Activated CD4-positive, CD25-positive, alpha-beta regulatory T cell treated with anti-CD3 and anti-CD28 coated beads, Interleukin-2, amount 50 U/mL, for 24 hours (primary cell): ENCODE data around the gene GLTP.

Experiments used
- ATAC-seq, 2 donors: fragments of 150-1000 bp; cut with Tn5 transposase; one replicate each; pipeline ENCODE4 v1.10.0; 2021; ENCODE audit warnings: mild to moderate bottlenecking in 1 of 2, moderate library complexity in 1 of 2

The GLTP gene

DNA sequence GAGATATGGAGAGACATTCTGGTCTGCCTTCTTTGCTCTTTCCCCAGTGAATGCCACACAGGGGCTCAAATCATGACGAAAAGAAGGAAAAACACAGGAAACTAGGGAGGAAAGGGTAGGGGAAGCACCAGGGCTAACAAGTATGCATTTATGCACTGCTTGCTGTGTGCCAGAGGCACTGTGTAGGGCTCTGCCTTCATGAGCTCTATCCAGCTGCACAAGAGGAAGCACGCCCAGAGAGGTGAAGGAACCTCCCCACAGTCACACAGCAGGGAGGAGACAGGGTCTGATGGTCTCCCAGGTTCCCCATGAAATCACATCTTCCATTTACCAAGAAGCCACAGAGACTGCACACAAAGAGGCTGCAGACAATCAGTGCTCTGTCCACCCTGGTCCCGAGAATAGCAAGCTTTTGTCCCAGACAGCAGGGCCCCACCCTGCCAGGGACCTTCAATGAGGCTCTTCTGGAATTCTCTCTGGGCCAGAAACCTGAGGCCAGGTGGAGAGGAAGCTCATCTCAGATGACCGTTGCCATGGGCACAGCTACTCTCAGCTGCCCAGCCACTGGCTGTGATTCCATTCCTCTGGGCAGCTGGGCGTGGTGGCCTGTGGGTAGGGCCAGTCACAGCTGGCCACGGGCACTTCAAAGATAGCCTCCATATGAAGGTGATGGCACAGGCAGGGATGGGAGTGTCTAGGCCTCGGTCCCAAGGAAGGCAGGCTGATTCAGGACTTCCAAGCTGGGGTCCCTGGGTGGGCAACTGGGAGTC lies 39.9 kb downstream of the GLTP start:
- ATAC-seq: no peak

DNA sequence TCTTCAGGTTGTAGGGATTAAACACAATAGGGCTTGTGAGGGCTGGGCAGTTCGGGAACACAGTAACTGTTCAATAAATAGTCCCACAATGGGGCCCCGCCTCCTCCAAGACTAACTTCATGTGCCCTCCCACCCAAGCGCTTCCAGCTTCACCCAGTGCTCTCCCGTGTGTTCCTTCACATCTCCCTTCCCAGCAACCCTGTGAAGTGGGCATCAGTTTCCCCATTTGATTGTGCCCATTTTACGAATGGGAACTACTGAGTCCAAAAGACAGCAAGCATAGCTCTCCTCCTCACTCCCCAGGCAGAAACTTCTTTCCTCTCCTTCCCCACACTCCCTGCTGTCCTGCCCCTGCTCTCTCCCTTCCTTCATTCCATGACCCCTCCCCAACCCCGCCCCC lies 40.9 kb downstream of the GLTP start:
- no peak for ATAC-seq

DNA sequence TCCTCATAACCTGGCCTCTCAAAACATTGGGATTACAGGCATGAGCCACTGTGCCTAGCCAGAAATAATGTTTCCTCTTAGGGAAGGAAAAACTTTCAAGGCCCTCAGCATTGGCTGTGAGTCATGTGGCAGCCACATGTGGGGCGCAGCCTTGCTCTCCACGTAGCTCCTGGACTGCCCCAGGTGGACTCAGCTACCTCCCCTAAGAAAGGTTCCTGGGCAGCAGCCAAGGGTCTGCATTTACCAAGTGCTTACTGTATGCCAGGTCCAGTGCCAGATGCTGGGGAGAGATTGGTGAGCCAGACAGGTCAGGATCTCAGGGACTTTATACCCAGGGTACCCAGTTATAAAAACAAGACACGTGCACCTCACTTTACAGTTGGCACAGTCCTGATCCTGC lies 43.4 kb downstream of the GLTP start:
- ATAC-seq: no peak

DNA sequence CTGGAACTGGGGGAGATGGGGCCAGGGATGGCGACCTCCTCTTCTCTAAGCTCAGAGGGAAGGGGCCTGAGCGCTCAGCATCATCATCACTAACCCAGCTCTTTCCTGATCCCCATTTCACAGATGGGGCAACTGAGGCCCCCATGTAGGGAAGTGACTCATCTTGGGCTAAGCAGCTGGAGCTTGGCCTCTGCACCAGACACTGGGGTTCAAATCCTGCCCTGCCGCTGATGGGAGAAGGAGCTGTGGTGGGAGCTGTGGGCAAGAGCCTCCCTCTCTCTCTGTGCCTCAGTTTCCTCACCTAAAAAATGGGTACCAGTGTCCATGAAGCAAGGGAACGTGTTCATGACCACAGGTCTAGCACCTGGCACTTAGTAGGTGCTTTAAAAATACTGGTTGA lies 44.5 kb downstream of the GLTP start:
- no peak for ATAC-seq

DNA sequence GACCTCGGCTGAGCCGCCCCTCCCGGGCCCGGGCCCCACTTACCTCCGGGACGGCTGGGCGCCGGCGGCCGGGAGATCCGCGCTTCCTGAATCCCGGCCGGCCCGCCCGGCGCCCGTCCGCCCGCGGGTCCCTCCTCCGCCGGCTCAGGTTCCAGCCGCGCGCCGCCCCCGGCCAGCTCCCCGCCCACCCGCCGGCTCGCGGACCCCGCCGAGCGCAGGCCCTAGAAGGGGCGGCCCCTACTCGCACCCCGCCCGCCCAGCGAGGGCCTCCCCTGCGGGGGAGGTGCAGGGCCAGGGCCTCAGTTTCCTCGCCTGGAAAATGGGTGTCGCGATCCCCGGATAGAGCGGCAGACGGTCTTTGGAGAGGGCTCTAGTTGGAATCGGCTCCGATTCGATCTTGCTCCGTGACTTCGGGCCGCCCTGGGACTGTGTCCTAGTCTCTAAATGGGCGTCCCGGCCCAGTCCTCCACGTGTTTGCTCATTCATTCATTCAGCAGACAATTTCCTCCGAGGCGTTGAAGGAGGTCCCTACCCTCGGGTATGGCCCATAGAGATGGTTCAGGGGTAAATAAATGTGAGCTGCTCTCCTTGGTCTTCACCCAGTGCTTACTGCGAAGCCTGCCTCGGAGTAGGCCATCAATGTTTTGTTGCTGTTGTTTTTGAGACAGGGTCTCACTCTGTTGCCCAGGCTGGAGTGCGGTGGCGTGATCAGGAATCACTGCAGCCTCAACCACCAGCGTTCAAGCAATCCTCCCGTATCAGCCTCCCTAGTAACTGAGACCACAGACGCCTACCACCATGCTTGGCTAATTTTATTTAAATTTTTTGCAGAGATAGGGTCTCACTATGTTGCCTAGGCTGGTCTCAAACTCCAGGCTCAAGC lies 46.8 kb downstream of the GLTP start, which contains the start of gene TRPV4:
Gene TRPV4, minus strand, starts transcription at position 92 of the 883 bp plus-strand sequence. CDS start 18,602 bp downstream, outside the sequence.
- ATAC-seq: no peak

DNA sequence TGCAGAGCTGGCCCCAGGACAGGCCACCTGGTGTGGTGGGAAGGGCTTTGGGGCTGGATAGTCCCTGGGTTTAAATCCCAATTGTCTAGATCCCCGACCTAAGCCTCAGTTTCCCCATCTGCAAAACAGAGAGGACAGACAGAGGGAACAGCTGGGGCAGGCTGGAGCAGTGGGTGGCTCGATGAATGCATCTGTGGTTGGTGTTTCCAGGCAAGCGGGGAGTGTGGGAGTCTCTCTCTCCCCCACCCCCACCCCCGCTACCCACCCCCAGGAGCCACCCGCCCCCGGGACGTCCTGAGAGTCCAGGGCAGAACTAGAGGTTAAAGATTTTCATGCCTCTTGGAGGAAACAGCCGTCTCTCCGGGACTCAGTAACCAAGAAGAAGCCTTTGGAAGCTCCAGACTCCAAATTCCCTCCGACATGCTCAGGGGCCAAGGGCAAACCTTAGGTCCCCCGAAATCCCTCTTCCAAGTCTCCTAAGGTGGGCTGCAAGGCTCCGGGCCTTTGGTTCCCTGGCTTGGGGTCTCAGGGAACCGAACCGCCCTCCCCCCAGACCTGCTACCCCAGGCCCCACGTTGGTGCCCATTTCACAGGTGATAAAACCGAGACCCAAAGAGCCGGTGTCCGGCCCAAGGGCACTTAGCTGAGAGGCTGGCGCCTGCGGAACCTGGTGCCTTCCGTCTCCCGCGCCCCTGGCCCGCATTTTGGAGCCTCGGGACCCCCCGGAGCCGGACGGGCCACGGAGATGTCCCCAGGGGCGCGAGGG lies 47.6 kb downstream of the GLTP start:
- no peak for ATAC-seq

DNA sequence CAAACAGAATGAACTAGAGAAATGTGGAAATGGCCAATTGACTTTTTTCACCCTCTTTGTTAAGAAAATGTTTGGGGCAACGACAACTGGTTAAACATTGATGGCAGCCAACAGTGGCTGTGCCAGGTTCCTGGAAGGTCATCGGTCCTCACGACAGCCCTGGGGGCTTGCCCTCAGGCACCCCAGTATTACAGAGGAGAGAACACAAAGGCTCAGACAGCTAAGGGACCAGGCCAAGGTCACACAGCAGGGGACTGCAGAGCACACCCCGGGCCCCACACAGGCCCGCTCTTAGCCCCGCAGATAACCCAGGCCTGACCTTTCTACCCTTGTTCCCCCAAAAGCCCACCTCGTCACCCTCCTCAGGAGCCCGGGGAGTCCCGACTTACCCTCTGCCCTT lies 48.4 kb downstream of the GLTP start:
- no peak for ATAC-seq

DNA sequence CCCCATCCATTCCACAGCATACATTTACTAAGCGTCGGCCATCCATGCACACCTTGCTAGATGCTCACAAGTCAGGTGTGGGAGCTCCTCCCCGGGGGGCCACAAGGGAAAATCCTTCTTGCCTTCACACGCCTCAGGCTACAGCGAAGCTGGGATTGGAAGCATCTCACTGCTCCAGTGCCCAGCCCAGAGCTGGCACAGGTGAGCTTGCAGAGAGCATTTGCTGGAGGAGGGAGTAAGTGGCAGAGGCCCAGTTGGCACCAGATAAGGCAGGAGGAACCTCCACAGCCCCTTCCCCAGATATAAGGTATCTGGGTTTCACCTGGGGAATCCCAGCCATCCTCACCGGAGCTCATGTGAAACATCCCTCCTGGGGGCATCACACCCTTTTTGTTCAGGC lies 49.0 kb downstream of the GLTP start:
- ATAC-seq: no peak

DNA sequence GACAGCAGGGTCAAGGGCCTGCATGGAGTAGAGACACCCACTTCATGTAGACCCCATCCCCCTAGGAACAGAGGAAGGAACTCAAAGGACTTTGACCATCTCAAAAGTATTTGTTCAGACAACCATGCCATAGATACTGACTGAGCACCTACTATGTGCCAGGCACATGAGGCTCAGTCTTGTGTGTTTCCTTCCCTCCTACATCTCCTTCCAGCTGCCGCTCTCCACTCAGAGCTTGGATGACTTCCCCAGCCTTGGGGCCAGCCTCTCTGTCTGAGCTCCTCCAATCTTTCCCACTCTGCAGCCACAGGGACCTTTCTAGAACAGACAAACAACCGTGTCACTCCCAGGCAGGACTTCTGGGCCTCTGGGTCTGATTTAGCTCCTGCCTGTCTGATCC lies 49.6 kb downstream of the GLTP start:
- no peak for ATAC-seq

DNA sequence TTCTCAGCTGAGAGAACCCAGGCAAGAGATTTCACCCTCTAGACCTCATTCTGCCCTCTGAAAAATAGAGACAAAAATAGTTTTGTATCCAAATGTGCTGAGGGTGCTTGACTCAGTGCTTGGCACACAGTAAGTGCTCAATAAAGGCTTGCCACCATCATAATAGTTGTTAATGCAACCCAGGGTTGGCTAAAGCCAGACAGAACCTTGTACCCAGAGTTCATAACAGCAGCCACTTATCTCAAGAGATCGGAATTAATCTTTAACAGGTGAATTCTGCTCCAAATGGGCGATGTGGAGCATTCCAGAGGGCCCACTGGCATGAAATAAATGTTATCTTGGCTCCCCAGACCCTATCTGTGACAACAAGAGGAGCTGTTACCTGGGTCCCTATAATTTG lies 50.1 kb downstream of the GLTP start:
- ATAC-seq: no peak

DNA sequence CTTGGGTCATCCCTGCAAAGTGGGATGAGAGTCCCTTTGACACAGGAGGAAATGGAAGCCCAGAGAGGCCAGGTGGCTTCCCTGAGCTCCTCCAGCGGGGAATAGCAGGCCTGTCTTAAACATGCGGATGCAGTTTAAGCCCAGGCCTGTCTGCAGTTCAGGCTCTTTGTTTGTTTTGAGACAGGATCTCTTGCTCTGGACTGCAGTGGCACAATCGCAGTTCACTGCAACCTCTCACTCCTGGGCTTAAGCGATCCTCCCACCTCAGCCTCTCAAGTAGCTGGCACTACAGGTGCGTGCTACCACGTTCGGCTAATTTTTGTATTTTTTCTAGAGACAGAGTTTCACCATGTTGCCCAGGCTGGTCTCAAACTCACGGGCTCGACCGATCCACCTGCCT lies 50.7 kb downstream of the GLTP start:
- no peak for ATAC-seq

DNA sequence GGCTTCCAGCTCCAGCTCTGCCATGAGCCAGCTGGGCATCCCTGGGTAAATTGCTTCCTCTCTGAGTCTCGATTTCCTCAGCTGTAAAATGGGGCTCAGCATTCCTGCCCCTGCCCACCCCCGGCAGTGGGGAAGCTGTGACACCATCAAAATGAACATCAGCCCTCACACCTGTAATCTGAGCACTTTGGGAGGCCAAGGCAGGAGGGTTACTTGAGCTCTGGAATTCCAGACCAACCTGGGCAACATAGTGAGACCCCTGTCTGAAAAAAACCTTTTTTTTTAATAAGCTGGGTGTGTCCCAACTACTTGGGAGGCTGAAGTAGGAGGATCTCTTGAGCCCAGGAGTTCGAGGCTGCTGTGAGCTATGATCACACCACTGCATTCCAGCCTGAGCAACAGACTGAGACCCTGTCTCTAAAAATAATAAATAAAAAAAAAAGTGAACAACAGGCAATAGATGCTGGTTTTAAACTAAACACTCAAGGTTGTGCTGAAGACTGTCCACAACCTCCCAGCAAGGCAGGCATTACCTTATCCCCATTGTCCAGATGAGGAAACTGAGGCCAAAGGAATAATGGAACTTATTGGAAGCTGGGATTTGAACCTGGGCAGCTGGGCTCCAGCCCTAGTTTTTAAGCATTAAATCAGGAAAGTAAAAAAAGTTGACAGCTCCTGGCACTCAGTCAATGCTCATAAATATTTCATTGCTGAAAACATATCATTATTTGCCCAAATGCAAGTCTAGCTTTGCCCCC lies 51.4 kb downstream of the GLTP start:
- ATAC-seq: no peak

DNA sequence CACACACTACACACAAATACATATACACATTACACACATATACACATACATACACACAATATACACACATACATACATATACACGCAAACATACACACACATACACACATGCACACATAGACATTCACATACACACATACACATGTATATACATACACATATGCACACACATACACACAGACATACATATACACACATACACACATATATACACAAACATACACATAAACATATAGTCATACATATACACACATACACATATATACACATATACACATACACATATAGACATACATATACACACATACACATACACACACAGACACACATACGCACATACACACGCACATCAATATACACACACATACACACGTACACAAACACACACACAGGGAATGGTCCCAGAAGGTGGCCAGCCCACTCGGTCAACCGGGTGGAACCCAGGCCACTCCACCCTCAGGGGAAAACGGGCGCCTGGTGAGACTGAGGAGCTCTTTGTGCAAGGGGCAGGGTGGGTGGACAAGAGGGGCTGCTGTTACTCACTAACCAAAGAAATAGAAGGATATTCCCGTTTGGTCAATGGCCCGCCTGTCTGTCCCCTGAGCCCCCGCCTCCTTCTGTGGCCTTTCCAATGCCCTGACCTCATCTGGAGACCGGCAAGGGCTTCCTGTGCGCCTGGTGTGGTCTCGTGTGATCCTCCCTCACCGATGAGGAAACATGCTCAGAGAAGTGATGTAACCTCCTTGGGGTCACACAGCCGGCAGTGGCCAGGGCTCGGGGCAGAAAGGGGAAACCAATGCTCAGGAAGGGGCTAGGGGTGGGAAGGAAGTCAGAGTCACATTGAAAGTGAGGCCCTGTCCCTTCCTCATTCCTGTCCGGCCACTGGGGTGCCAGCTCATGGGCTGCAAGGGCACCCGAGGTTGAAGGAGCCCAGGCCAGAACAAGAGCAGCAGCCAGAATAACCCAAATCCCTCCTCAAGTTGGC lies 52.5 kb downstream of the GLTP start:
- no peak for ATAC-seq

DNA sequence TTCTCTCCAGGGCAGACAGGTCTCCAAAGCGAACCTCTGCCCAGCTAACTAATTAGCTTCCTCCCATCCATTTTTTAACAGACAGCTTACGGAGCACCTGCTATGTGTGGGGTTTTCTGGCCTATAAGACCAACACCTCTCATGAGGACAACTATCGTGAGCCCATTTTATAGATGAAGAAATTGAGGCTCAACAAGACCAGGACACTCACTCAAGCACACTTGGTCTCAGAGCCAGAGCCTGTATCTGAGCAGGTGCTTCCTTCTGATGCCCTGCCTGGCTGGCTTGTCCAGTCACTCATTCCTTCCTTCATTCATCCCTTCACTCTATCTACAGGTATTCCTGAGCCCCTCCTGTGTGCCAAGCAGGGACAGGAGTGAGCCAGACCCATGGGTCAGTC lies 53.3 kb downstream of the GLTP start:
- no peak for ATAC-seq

DNA sequence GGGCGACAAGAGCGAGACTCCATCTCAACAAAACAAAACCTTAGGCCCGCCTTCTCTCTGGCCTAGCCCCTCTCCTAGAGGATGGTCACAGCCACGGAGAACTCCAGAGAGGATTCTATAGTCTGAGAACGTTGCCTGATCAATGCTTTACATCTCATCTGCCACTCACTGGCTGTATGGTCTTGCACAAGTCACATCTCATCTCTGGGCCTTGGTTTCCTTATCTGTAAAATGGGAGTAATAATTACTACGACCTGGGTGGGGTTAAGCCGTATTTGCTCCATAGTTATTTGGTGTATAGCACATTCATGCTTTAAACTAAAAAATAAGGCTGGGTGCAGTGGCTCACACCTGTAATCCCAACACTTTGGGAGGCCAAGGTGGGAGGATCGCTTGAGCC lies 55.6 kb downstream of the GLTP start:
- ATAC-seq: no peak

DNA sequence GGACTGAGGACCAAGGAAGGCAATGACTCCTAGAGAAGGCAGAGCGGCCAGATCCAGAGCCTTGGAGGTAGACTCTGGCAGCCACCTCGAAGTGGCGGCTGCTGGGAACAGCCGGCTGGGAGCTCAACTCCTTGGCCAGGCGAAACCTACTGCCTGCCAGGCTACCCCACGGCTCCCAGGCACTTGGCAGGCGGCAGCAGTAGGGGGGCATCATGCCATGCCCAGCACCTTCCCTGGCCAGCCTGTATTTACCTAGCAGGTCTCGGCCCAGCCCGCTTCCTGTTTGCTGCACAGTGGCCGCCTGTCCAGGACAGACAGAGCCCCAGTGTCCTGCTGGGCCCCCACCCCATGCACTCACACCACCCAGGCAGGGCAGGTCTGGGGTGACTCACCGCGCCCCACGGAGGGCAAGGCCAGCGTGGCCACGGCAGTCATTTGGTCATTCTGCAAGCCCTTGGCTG lies 57.4 kb downstream of the GLTP start:
- no peak for ATAC-seq

DNA sequence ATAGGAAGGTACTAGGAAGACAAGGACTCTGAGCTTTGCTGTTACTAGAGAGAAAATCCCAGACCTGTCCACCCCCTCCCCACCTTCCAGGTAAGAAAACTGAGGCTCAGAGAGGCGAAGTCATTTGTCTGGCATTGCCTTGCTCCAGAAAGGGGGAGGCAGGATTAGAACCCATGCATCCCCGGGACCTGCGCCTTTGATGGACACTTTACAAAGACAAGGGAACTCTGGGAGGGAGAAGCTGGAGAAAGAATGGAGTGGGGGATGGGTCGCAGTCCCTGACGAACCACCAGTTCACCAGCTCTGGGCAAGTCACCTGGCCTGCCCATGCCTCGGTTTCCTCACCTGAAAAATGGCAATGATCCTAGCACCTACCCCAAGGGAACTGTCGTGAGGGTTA lies 57.9 kb downstream of the GLTP start:
- no peak for ATAC-seq

DNA sequence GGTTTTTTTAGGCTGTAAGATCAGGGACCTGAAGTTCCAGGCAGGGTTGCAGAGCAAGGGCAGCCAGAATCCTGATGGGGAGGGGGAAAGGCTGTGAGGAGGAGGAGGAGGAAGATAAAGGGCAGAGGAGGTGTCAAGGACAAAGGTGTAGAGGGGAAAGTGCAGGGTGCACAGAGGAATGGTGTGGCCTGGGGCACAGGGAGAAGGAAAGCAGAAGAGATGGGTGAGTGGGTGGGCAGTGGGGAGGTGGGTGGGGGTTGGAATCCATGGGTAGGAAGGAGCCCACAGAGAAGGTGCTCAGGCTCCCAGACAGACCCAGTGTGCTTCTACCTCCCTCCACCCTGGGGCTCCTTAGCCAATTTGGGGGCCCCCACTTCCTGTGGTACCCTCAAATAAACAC lies 58.4 kb downstream of the GLTP start:
- no peak for ATAC-seq

DNA sequence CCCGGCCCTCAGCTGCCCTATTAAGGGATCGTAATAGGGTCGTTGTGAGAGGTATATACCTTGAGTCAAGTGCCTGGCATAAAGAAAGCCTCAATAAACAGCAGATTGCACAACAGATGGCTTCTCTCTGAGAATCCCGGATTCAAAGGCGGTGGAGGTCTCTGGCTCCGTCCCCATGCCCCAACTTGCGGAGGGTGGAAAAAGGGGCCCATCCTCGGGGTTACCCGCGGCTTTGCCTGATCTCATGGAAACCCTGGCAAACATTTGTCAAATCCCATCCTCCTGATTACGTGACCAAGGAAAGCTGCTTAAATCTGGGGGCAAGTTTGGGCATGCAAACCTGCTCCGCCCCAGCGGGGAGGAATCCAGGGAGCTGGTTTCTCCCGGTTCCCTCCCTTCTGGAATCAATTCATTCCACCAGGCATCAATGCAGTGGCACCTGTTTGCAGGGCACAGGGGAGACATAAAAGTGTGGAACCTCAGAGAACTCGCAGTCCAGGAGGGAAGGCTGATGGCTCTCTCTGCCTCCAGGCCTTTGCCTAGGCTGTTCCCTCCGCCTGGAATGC lies 59.4 kb downstream of the GLTP start:
- ATAC-seq: no peak

DNA sequence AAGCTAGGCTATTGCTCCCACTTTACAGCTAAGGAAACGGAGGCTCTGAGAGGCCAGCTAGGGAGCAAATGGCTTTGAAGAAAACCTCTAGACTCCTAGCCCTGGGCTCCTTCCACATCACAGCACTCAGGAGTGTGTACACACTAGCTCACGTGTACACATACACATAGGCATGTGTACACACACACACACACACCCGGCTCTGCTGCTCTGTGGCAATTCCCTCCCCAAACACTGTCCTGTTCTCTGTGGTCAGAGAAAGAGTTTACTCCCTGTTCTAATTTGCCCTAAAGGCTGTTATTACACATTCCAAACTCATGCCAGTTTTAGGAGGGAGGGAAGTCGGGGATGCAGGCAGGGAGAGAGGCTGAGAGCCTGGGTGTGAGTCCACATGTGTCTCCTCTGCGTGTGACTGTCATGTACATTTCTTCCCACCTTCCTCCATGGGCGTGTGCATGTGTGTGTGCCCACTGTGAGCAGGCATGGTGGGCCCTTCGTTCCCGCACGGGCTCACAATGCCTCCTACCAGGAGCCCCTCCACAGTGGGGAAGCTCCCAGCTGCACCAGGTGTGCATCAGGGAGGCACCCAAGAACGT lies 61.3 kb downstream of the GLTP start:
- no peak for ATAC-seq
